ENCODE data around the gene GNG12.

Gene GNG12

GRCh38 chr1:67683316-67683715, 150.0 kb downstream of the GNG12 start:
- peak; percentile 28 for DNase-seq (ENCODE audit: low read depth)
- TF ChIP-seq MYC (IDR thresholded peaks at IDR 0.05; ENCODE audit: low read depth, low read length): no peak
- no peak for TF ChIP-seq POLR2A (IDR thresholded peaks at IDR 0.05; ENCODE audit: extremely low read depth, insufficient read length)
- TF ChIP-seq, protein P1, sequence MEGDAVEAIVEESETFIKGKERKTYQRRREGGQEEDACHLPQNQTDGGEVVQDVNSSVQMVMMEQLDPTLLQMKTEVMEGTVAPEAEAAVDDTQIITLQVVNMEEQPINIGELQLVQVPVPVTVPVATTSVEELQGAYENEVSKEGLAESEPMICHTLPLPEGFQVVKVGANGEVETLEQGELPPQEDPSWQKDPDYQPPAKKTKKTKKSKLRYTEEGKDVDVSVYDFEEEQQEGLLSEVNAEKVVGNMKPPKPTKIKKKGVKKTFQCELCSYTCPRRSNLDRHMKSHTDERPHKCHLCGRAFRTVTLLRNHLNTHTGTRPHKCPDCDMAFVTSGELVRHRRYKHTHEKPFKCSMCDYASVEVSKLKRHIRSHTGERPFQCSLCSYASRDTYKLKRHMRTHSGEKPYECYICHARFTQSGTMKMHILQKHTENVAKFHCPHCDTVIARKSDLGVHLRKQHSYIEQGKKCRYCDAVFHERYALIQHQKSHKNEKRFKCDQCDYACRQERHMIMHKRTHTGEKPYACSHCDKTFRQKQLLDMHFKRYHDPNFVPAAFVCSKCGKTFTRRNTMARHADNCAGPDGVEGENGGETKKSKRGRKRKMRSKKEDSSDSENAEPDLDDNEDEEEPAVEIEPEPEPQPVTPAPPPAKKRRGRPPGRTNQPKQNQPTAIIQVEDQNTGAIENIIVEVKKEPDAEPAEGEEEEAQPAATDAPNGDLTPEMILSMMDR (IDR thresholded peaks at IDR 0.05; ENCODE audit: low read depth, low read length): no peak
- TF ChIP-seq MAX (IDR thresholded peaks at IDR 0.05; ENCODE audit: low read depth, low read length): no peak
- no peak overlapping the region for H3K4me3 ChIP-seq (ENCODE audit: low read depth, low read length)

GRCh38 chr1:67682659-67683197, 150.5 kb downstream of the GNG12 start:
- no peak for TF ChIP-seq MAX (IDR thresholded peaks at IDR 0.05; ENCODE audit: low read depth, low read length)
- TF ChIP-seq, protein P1 (IDR thresholded peaks at IDR 0.05; ENCODE audit: low read depth, low read length): no peak
- no peak for TF ChIP-seq MYC (IDR thresholded peaks at IDR 0.05; ENCODE audit: low read depth, low read length)
- no peak for TF ChIP-seq POLR2A (IDR thresholded peaks at IDR 0.05; ENCODE audit: extremely low read depth, insufficient read length)
- H3K4me3 ChIP-seq (ENCODE audit: low read depth, low read length): no peak overlapping the region
- no peak for DNase-seq (ENCODE audit: low read depth)

- DNase-seq (ENCODE audit: low read depth): no peak
- H3K4me3 ChIP-seq (ENCODE audit: low read depth, low read length): no peak overlapping the region
- TF ChIP-seq MAX (IDR thresholded peaks at IDR 0.05; ENCODE audit: low read depth, low read length) (no peak), POLR2A (IDR thresholded peaks at IDR 0.05; ENCODE audit: extremely low read depth, insufficient read length) (no peak), MYC (IDR thresholded peaks at IDR 0.05; ENCODE audit: low read depth, low read length) (no peak)
- TF ChIP-seq, protein P1 (IDR thresholded peaks at IDR 0.05; ENCODE audit: low read depth, low read length): no peak
Measured at GRCh38 chr1:67680486-67680885, 152.8 kb downstream of the GNG12 start.

- H3K4me3 ChIP-seq (ENCODE audit: low read depth, low read length): no peak overlapping the region
- no peak for DNase-seq (ENCODE audit: low read depth)
- TF ChIP-seq MYC (IDR thresholded peaks at IDR 0.05; ENCODE audit: low read depth, low read length): no peak
- no peak for TF ChIP-seq MAX (IDR thresholded peaks at IDR 0.05; ENCODE audit: low read depth, low read length)
- TF ChIP-seq, protein P1 (IDR thresholded peaks at IDR 0.05; ENCODE audit: low read depth, low read length): no peak
- TF ChIP-seq POLR2A (IDR thresholded peaks at IDR 0.05; ENCODE audit: extremely low read depth, insufficient read length): no peak
Measured at GRCh38 chr1:67679691-67680090, 153.6 kb downstream of the GNG12 start.

DNA sequence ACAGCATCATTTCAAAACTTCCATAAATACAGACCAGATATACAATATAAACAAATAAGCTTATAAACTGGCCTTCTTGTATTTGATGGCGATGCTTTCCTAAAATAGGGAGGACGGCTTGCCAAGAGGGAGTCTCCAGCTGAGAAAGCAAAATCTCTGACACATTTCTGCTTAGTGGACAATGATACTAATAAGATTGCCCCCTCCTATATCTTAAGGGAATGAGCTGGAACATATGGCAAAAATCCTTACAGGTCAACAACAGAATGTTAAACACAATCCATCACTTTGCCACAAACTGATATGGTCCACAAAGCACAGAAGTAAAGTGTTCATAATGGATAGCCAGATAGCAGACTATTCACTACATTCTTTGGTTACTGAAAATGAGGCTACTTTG, 155.3 kb downstream of the GNG12 start:
- no peak for TF ChIP-seq MAX (IDR thresholded peaks at IDR 0.05; ENCODE audit: low read depth, low read length)
- no peak for TF ChIP-seq POLR2A (IDR thresholded peaks at IDR 0.05; ENCODE audit: extremely low read depth, insufficient read length)
- TF ChIP-seq, protein P1 (IDR thresholded peaks at IDR 0.05; ENCODE audit: low read depth, low read length): no peak
- TF ChIP-seq MYC (IDR thresholded peaks at IDR 0.05; ENCODE audit: low read depth, low read length): no peak
- no peak for DNase-seq (ENCODE audit: low read depth)
- no peak overlapping the region for H3K4me3 ChIP-seq (ENCODE audit: low read depth, low read length)

All from NB4 (cell line).